HepG2 (cell line): ENCODE data around the gene CXCL17. TPM values are rescaled to one million over a fixed set of nuclear protein-coding genes. Genes with fewer than 3 reads are reported as not detected.

Experiments used
- ATAC-seq: fragments of 200-7000 bp; cut with Tn5 transposase; 3 replicates; pipeline ENCODE4 v1.9.1; 2020; ENCODE audit warnings: mild to moderate bottlenecking, moderate library complexity
- BruUV-seq: library from RNA; stranded (reverse); fragments of 400-500 nt; replicated peaks from 2 replicates; lab custom pipeline; 2021; lab: Mats Ljungman, UMichigan
- CTCF ChIA-PET: fragments of 300-600 bp; formaldehyde crosslinking; extraction: SDS; loops from one replicate; lab custom pipeline; 2021; ENCODE audit warnings: low total read pairs, inconsistent platforms, low intra/inter-chr PET ratio; lab: Yijun Ruan, JAX
- POLR2A ChIA-PET: fragments of 350-600 bp; sonication (Branson Sonifier 250); formaldehyde crosslinking; loops from one replicate; lab custom pipeline; 2020; ENCODE audit warnings: antibody characterized with exemption, inconsistent platforms; lab: Yijun Ruan, JAX
- DNase-seq: peaks from one replicate; pipeline ENCODE4 v3.0.0-alpha.2; 2015; ENCODE audit warnings: low spot score
- FAIRE-seq: peaks from 3 replicates; lab custom pipeline; 2011; peaks lifted over from hg19 to GRCh38; lab: Jason Lieb, UNC
- H2AFZ ChIP-seq: one replicate; pipeline ENCODE4 v1.6.1; 2011; ENCODE audit warnings: low read length, inconsistent platforms
- H3K27ac ChIP-seq: fragments of 300-600 bp; 3 replicates; pipeline ENCODE4 v1.8.0; 2011; ENCODE audit warnings: mixed run types, mild to moderate bottlenecking, mixed read lengths, low read length, inconsistent platforms; ENCODE audit not compliant: insufficient read depth; ENCODE audit errors: extremely low read length
- H3K27me3 ChIP-seq, 2 experiments: fragments of 200-600 bp in 1 of 2; 2 replicates in 1 of 2; 3 replicates in 1 of 2; pipeline versions ENCODE4 v1.6.0 to v1.8.0; 2011; ENCODE audit warnings: low read length in 2 of 2, mild to moderate bottlenecking in 2 of 2, moderate library complexity in 2 of 2, inconsistent platforms in 1 of 2; ENCODE audit not compliant: insufficient read depth in 2 of 2, control insufficient read depth in 1 of 2
- H3K36me3 ChIP-seq, 2 experiments: fragments of 200-600 bp in 1 of 2; replicated peaks in 1 of 2; 2 replicates in 1 of 2; 3 replicates in 1 of 2; pipeline versions ENCODE4 v1.5.1 to v1.8.0; 2011; ENCODE audit warnings: low read length in 2 of 2, inconsistent platforms in 1 of 2; ENCODE audit not compliant: insufficient read depth in 2 of 2, control insufficient read depth in 1 of 2
- H3K4me1 ChIP-seq: 2 replicates; pipeline ENCODE4 v1.5.1; 2012; ENCODE audit warnings: low read length, inconsistent platforms; ENCODE audit not compliant: insufficient read depth
- H3K4me2 ChIP-seq: 2 replicates; pipeline ENCODE4 v1.6.0; 2011; ENCODE audit warnings: low read depth, low read length, inconsistent platforms
- H3K4me3 ChIP-seq, 3 experiments: fragments of 200-600 bp in 1 of 3; sonication (generic), shearing (Covaris generic) in 1 of 3; replicated peaks in 1 of 3; 2 replicates each; pipeline ENCODE4 v1.5.1; 2011 to 2016; ENCODE audit warnings: low read length in 3 of 3, inconsistent platforms in 2 of 3, low read depth in 2 of 3, mild to moderate bottlenecking in 2 of 3, control low read depth in 1 of 3, mixed read lengths in 1 of 3; ENCODE audit not compliant: insufficient read depth in 1 of 3
- H3K79me2 ChIP-seq: one replicate; pipeline ENCODE4 v1.6.1; 2011; ENCODE audit warnings: low read length, inconsistent platforms; ENCODE audit not compliant: insufficient read depth
- H3K9ac ChIP-seq: 2 replicates; pipeline ENCODE4 v1.6.0; 2011; ENCODE audit warnings: mild to moderate bottlenecking, low read depth, low read length, inconsistent platforms; ENCODE audit not compliant: insufficient read depth
- H3K9me3 ChIP-seq: 2 replicates; pipeline ENCODE4 v1.5.1; 2012; ENCODE audit warnings: mild to moderate bottlenecking, low read length
- H4K20me1 ChIP-seq: 2 replicates; pipeline ENCODE4 v1.6.0; 2011; ENCODE audit warnings: inconsistent platforms, mild to moderate bottlenecking, low read length, moderate library complexity; ENCODE audit not compliant: insufficient read depth
- KDM1A ChIP-seq: IDR thresholded peaks from 2 replicates; pipeline ENCODE4 v1.6.1; 2016; ENCODE audit warnings: missing compliant biosample characterization
- MTA3 ChIP-seq: sonication (generic); formaldehyde crosslinking; IDR thresholded peaks from 2 replicates; pipeline ENCODE4 v1.4.0; 2020; ENCODE audit warnings: missing genetic modification reagents
- NFE2 ChIP-seq: sonication (generic); formaldehyde crosslinking; IDR thresholded peaks from 2 replicates; pipeline ENCODE4 v1.4.0; 2020; ENCODE audit warnings: missing genetic modification reagents
- WGBS: methylation state at CpG from one replicate; pipeline ENCODE4 v1.1.6; 2017; ENCODE audit warnings: low lambda C conversion rate; 5-methylcytosine and 5-hydroxymethylcytosine counted together
- in situ Hi-C: cut with HindIII; loops from 2 replicates; pipeline ENCODE4 v1.10.0; 2017; ENCODE audit warnings: low pct_unique_long_range_greater_than_20kb; ENCODE audit not compliant: extremely low pct_ligation_motif_present
- intact Hi-C: fragments of 100-400 bp; cut with micrococcal nuclease; formaldehyde crosslinking; loops from one replicate; pipeline ENCODE4 v1.10.0; 2022; ENCODE audit not compliant: unreplicated experiment
- polyA plus RNA-seq, 8 experiments: library from polyadenylated mRNA; depleted of rRNA in 3 of 8; stranded (reverse) in 7 of 8; unstranded in 1 of 8; fragments of >200 nt; fragmentation: Illumina TruSeq in 4 of 8; extraction: Trizol in 4 of 8; gene quantifications; 2 replicates each; pipeline versions ENCODE4 v1.2.1 to v1.2.3, GENCODE V29; 2011 to 2016; ENCODE audit warnings: low read depth in 4 of 8, missing spikeins in 1 of 8, mixed read lengths in 1 of 8; ENCODE audit not compliant: insufficient read depth in 1 of 8
- total RNA-seq, 5 experiments: library from RNA; depleted of rRNA; stranded (reverse); fragments of >200 nt; fragmentation: Illumina TruSeq; extraction: Trizol; gene quantifications; 2 replicates each; pipeline ENCODE4 v1.2.3, GENCODE V29; 2016; ENCODE audit warnings: low read depth in 1 of 5
- TF ChIP-seq, protein P1 (sequence below): sonication (generic); formaldehyde crosslinking; IDR thresholded peaks from one replicate; pipeline ENCODE4 v1.5.1; 2020; ENCODE audit warnings: mild to moderate bottlenecking, missing genetic modification reagents; ENCODE audit errors: not compliant biosample characterization
- TF ChIP-seq, protein P2 (sequence below): sonication (generic); formaldehyde crosslinking; IDR thresholded peaks from 2 replicates; pipeline ENCODE4 v1.4.0; 2020; ENCODE audit warnings: low read depth, missing genetic modification reagents
- TF ChIP-seq, protein P3 (sequence below): IDR thresholded peaks from 2 replicates; pipeline ENCODE4 v1.6.1; 2012; ENCODE audit warnings: low read length, improper control_type of control experiment

The CXCL17 gene
- total and polyA plus RNA-seq, 2 of the 13 experiments (the other 11 are each of a cell fraction or from before 2014, with no cell fraction given): 0.12 TPM; not detected in 1

DNA sequence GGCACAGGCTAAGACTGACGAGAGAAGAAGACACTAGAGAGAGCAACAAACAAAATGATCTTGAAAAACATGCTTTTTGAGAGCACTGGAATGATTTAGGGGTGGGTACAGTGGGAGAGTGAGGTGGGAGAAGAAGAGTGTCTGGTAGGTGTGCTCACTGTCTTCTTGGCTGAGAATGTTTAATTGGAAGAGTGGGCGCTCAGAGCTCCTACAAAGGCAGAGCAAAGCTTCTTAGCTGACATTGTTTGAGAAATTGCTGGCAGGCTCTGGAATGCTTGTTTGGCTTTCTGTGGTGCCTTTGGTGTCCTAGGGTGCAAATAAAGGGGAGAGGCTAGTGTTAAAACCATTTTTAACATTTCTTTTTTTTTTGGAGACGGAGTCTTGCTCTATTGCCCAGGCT lies 14.1 kb downstream of the CXCL17 start (continued):
- TF ChIP-seq, protein P1, sequence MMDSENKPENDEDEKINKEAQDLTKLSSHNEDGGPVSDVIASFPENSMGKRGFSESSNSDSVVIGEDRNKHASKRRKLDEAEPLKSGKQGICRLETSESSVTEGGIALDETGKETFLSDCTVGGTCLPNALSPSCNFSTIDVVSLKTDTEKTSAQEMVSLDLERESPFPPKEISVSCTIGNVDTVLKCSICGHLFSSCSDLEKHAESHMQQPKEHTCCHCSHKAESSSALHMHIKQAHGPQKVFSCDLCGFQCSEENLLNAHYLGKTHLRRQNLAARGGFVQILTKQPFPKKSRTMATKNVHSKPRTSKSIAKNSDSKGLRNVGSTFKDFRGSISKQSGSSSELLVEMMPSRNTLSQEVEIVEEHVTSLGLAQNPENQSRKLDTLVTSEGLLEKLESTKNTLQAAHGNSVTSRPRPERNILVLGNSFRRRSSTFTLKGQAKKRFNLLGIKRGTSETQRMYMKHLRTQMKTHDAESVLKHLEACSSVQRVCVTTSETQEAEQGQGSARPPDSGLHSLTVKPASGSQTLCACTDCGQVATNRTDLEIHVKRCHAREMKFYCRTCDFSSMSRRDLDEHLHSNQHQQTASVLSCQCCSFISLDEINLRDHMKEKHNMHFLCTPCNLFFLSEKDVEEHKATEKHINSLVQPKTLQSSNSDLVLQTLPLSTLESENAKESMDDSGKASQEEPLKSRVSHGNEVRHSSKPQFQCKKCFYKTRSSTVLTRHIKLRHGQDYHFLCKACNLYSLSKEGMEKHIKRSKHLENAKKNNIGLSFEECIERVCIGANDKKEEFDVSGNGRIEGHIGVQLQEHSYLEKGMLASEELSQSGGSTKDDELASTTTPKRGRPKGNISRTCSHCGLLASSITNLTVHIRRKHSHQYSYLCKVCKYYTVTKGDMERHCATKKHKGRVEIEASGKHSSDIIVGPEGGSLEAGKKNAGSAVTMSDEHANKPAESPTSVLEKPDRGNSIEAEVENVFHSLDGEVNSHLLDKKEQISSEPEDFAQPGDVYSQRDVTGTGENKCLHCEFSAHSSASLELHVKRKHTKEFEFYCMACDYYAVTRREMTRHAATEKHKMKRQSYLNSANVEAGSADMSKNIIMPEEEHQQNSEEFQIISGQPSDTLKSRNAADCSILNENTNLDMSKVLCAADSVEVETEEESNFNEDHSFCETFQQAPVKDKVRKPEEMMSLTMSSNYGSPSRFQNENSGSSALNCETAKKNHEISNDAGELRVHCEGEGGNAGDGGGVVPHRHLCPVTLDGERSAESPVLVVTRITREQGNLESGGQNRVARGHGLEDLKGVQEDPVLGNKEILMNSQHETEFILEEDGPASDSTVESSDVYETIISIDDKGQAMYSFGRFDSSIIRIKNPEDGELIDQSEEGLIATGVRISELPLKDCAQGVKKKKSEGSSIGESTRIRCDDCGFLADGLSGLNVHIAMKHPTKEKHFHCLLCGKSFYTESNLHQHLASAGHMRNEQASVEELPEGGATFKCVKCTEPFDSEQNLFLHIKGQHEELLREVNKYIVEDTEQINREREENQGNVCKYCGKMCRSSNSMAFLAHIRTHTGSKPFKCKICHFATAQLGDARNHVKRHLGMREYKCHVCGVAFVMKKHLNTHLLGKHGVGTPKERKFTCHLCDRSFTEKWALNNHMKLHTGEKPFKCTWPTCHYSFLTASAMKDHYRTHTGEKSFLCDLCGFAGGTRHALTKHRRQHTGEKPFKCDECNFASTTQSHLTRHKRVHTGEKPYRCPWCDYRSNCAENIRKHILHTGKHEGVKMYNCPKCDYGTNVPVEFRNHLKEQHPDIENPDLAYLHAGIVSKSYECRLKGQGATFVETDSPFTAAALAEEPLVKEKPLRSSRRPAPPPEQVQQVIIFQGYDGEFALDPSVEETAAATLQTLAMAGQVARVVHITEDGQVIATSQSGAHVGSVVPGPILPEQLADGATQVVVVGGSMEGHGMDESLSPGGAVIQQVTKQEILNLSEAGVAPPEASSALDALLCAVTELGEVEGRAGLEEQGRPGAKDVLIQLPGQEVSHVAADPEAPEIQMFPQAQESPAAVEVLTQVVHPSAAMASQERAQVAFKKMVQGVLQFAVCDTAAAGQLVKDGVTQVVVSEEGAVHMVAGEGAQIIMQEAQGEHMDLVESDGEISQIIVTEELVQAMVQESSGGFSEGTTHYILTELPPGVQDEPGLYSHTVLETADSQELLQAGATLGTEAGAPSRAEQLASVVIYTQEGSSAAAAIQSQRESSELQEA (CRISPR knock-in tag): no peak
- no peak for TF ChIP-seq NFE2 (CRISPR knock-in tag)

DNA sequence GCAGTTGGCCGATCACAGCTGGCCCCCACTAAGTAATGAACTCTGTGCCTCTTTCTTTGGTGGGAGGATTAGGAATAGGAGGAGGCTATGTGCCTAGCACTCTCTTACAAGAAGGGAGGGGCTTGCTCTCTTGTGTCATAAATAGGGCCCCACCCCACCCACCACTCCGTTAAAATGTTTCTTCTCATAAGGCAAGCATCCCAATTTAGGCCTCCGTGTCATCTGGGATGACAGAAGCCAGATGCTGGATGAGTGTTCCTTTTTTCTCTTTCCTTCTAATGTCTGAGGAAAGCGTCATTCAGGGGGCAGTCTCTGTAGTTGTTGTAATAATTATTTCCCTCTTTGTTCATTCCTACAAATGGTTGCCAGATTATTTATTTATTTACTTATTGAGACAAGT lies 15.4 kb downstream of the CXCL17 start, which contains the start of gene LIPE:
TSS of gene LIPE (minus strand) at position 76 of the 400 bp plus-strand sequence. CDS start 239 bp downstream, outside the sequence.
- ATAC-seq (no peak), FAIRE-seq (no peak), DNase-seq (no peak)
- in situ Hi-C loops (no loop called here), intact Hi-C loops (no loop called here)
- Histone ChIP-seq H3K9me3 (no peaks in the 10 kb centered on the region), H3K4me3 (no peak within 1 kb of the TSS), H3K27ac (no peak within 1 kb of the TSS), H3K4me1 (peaks cover 43% of the 10 kb centered on the region), H3K27me3 (peaks cover 2 to 20% of the 10 kb centered on the region in 2 experiments; a peak in 4 of 5 replicates), H3K36me3 (no peaks in the 10 kb centered on the region), H3K9ac (no peak within 1 kb of the TSS), H2AFZ (peak within 1 kb of the TSS; percentile 17), H3K79me2 (no peaks in the 10 kb centered on the region), H4K20me1 (no peaks in the 10 kb centered on the region), H3K4me2 (peak within 1 kb of the TSS; percentile 9; the same call in 1 of the 2 replicates)
- CTCF ChIA-PET: no interaction called here
- no TSS peak for BruUV-seq
- whole genome bisulfite sequencing: 54% methylated on average over 4 of the region's 4 CpGs
- POLR2A ChIA-PET: interaction anchor here (1.4 kb wide), 1 partner anchor 13 kb away, joined by 4 read pairs; no protein-coding TSS in a partner anchor
- no peak for TF ChIP-seq MTA3
- no peak for TF ChIP-seq KDM1A (CRISPR knock-in tag)
- TF ChIP-seq, protein P2, sequence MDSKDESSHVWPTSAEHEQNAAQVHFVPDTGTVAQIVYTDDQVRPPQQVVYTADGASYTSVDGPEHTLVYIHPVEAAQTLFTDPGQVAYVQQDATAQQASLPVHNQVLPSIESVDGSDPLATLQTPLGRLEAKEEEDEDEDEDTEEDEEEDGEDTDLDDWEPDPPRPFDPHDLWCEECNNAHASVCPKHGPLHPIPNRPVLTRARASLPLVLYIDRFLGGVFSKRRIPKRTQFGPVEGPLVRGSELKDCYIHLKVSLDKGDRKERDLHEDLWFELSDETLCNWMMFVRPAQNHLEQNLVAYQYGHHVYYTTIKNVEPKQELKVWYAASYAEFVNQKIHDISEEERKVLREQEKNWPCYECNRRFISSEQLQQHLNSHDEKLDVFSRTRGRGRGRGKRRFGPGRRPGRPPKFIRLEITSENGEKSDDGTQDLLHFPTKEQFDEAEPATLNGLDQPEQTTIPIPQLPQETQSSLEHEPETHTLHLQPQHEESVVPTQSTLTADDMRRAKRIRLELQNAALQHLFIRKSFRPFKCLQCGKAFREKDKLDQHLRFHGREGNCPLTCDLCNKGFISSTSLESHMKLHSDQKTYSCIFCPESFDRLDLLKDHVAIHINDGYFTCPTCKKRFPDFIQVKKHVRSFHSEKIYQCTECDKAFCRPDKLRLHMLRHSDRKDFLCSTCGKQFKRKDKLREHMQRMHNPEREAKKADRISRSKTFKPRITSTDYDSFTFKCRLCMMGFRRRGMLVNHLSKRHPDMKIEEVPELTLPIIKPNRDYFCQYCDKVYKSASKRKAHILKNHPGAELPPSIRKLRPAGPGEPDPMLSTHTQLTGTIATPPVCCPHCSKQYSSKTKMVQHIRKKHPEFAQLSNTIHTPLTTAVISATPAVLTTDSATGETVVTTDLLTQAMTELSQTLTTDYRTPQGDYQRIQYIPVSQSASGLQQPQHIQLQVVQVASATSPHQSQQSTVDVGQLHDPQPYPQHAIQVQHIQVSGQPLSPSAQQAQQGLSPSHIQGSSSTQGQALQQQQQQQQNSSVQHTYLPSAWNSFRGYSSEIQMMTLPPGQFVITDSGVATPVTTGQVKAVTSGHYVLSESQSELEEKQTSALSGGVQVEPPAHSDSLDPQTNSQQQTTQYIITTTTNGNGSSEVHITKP (CRISPR knock-in tag): no peak
- TF ChIP-seq, protein P3, sequence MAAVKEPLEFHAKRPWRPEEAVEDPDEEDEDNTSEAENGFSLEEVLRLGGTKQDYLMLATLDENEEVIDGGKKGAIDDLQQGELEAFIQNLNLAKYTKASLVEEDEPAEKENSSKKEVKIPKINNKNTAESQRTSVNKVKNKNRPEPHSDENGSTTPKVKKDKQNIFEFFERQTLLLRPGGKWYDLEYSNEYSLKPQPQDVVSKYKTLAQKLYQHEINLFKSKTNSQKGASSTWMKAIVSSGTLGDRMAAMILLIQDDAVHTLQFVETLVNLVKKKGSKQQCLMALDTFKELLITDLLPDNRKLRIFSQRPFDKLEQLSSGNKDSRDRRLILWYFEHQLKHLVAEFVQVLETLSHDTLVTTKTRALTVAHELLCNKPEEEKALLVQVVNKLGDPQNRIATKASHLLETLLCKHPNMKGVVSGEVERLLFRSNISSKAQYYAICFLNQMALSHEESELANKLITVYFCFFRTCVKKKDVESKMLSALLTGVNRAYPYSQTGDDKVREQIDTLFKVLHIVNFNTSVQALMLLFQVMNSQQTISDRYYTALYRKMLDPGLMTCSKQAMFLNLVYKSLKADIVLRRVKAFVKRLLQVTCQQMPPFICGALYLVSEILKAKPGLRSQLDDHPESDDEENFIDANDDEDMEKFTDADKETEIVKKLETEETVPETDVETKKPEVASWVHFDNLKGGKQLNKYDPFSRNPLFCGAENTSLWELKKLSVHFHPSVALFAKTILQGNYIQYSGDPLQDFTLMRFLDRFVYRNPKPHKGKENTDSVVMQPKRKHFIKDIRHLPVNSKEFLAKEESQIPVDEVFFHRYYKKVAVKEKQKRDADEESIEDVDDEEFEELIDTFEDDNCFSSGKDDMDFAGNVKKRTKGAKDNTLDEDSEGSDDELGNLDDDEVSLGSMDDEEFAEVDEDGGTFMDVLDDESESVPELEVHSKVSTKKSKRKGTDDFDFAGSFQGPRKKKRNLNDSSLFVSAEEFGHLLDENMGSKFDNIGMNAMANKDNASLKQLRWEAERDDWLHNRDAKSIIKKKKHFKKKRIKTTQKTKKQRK: no peak
